HG02610 (cell line): ENCODE data around the gene TAOK2.

Experiments
- ATAC-seq: cut with Tn5 transposase; IDR thresholded peaks from one replicate; pipeline ENCODE4 v1.9.1; 2021; ENCODE audit warnings: mild to moderate bottlenecking, moderate library complexity; ENCODE audit not compliant: unreplicated experiment

Gene TAOK2

GRCh38 chr16:29986931-29987330 lies 13.3 kb downstream of the TAOK2 start:
- ATAC-seq: no peak

DNA sequence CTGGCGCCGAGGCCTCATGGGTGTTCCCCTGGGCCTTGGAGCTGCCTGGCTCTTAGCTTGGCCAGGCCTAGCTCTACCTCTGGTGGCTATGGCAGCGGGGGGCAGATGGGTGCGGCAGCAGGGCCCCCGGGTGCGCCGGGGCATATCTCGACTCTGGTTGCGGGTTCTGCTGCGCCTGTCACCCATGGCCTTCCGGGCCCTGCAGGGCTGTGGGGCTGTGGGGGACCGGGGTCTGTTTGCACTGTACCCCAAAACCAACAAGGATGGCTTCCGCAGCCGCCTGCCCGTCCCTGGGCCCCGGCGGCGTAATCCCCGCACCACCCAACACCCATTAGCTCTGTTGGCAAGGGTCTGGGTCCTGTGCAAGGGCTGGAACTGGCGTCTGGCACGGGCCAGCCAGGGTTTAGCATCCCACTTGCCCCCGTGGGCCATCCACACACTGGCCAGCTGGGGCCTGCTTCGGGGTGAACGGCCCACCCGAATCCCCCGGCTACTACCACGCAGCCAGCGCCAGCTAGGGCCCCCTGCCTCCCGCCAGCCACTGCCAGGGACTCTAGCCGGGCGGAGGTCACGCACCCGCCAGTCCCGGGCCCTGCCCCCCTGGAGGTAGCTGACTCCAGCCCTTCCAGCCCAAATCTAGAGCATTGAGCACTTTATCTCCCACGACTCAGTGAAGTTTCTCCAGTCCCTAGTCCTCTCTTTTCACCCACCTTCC lies 13.9 kb downstream of the TAOK2 start:
- no peak for ATAC-seq

DNA sequence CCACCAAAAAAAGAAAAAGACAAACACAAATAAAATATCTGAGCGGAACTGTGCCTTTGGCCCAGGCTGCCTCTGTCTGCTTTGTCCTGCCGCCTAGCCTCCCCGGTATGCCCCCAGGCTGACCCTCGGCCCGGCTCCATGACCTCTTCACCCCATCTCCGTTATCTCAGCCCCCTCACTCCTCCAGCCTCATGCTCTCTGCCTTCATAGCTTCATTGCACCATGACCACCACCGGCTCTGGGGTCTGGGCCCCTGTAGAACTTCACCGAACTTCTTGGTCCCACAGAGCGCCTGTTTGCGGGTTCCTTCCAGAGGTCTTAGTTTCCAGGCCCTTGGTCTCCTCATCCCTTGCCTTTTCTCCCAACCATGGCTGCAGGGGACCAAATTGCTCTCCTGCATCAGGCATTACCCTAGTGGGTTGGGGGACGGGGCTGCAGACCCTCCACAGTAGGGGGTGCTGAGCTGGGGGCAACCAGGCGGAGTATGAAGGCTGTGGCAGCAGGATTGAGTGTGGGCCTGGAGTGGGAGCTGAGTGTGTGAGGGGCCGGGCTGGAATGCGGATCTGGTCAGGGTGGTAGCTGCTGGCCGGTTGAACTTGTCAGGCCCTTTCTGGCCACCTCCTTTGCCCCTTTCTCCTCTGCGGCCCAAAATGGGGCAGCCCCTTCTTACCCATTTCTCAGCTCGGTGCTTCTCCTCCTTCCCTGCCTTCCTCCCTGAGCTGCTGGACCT lies 14.8 kb downstream of the TAOK2 start:
- ATAC-seq: no peak

DNA sequence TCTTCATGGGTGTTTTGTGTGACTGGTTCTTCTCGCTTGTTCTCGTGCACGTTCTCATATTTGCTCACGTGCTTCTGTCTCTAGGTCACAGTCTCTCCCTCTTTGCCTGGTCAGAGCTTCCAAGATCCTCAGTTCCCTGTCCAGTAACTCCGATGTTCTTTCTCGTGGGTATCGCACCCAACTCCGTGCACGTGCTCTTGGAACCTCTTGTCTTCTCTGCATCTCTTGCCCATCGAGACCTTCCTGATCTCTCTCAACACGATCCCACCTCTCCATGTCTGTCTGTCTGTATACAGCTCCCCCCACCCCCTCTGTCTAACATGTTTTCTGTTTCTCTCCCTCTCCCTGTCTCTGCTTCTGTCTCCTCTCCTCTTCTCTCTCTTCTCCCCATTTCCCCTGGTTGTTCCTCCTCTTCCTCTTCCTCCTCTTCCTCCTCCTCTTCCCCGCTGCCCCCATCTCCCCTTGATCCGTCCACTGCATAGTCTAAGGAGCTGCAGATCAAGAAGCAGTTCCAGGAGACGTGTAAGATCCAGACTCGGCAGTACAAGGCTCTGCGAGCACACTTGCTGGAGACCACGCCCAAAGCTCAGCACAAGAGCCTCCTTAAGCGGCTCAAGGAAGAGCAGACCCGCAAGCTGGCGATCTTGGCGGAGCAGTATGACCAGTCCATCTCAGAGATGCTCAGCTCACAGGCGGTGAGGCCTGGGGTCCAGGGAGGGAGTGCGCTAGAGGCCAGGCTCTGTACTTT lies 15.6 kb downstream of the TAOK2 start:
- no peak for ATAC-seq

DNA sequence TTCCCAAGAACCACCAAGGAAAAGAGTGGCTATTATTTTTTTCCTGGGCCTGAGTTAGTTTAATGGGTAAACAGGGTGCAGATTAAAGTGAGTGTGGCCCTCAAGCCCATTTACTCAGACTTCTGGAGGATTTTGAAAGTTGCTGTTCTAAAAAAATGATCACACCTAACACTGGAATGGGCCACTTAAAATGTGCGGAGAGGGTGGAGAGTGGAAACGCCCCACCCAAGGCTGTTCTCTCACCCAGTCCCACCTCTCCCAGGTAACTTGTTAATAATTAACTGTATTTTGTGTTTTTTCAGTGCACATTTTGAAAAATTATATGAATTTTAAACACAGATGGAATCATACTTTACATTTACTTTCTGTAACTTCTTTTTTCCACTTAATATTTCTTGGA lies 16.4 kb downstream of the TAOK2 start:
- no peak for ATAC-seq

DNA sequence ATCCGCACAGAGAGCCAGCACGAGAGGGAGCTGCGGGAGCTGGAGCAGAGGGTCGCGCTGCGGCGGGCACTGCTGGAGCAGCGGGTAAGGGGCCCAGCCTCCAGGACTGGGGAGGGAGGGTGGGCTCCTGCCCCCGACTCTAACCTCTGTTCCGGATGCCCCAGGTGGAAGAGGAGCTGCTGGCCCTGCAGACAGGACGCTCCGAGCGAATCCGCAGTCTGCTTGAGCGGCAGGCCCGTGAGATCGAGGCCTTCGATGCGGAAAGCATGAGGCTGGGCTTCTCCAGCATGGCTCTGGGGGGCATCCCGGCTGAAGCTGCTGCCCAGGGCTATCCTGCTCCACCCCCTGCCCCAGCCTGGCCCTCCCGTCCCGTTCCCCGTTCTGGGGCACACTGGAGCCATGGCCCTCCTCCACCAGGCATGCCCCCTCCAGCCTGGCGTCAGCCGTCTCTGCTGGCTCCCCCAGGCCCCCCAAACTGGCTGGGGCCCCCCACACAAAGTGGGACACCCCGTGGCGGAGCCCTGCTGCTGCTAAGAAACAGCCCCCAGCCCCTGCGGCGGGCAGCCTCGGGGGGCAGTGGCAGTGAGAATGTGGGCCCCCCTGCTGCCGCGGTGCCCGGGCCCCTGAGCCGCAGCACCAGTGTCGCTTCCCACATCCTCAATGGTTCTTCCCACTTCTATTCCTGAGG lies 17.4 kb downstream of the TAOK2 start:
- ATAC-seq: no peak

DNA sequence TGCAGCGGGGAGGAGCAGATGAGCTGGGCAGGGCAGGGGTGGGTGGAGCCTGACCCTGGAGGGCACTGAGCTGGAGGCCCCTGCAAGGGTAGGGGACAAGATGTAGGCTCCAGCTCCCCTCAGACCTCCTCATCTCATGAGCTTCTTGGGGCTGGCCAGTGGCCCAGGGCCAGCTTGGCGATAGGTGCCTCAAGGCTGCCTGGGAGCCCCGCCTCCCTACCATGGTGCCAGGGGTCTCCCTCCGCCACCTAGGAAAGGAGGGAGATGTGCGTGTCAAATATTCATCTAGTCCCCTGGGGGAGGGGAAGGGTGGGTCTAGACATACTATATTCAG lies 17.9 kb downstream of the TAOK2 start:
- no peak for ATAC-seq

GRCh38 chr16:29992344-29992967 lies 18.8 kb downstream of the TAOK2 start:
- ATAC-seq: no peak

DNA sequence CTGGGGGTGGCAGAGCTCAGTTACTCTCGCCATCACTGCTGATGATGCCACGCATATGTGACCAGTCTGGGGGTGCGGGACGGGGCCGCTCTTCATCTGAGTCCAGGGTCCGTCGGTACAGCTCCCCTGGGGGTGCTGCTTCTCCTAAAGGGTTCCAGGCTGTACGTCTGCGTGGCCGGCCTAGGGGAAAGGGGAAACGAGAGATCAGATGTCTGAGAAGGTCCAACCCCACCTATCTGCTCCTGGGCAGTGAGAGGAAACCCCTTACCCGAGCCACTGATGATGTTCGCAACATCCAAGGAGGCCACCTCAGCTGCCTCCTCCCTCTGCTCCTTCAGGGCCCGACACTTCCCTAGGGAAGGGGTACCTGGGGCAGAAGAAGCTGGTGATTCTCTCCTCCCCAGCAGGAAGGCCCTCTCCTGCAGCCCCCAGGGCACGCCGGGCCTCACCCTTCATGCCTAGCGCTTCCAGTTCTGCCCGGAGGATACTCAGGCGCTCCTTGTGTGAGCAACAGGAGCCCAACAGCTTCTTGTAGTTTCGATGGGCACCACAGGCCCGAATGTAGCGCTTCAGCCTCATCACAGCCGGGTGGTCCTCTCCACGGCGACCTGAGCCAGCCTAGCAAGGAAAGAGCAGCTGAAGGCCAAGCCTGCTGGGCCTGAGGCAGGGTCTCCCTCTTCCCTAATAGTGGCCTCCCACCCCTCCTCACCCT lies 19.7 kb downstream of the TAOK2 start:
- no peak for ATAC-seq

- no peak for ATAC-seq
These were observed 20.4 kb downstream of the TAOK2 start for GRCh38 chr16:29993903-29994599.

- peak; percentile 15 for ATAC-seq
These were observed 21.1 kb downstream of the TAOK2 start for GRCh38 chr16:29994600-29995323.

GRCh38 chr16:29995324-29995910 lies 21.7 kb downstream of the TAOK2 start, which contains the start of gene HIRIP3:
TSS of gene HIRIP3 (minus strand) at chr16:29995617. CDS start at chr16:29995605, 12 bp downstream.
- ATAC-seq: peak; percentile 41

DNA sequence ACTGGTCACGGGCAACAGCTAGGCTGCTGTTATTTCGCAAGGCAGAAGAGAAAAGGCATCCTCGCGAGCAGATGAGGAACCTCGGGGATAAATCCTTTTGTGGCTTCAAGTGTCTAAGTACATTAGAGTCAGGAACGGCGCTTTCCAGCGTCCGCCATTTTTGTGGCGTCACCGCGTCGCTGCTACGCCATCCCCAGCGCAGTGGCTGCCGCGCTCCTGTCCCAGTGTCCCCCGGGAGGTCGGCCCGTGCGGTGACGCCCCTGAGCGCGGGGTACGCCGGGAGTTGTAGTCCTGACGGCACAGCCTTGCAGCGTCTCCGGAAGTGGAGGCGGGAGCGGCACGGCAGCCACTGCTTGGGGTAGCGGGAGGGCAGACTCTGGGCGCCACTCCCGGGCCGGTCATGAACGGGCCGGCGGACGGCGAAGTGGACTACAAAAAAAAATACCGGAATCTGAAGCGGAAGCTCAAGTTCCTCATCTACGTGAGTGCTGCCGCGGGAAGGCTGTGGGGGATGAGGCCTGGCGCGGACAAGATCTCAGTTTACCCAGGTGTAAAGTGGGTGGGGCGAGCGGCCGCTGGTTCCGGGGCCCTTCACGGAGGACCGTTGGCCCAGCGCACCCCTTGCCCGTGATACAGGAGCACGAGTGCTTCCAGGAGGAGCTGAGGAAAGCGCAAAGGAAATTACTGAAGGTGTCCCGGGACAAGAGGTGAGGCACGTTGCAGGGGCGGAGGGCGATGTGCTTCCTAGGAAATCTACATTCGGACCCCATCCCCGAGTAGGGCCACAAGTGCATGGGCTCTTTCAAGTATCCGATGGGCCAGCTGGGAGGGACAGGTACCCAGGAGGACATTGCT lies 22.5 kb downstream of the TAOK2 start, which contains the start of gene INO80E:
Gene INO80E, plus strand, starts transcription at position 331 of the 855 bp plus-strand sequence. Its CDS starts 70 bp downstream, at position 401.
- peak; percentile 88 for ATAC-seq

- no peak for ATAC-seq
These were observed 23.1 kb downstream of the TAOK2 start for GRCh38 chr16:29996766-29997250.

DNA sequence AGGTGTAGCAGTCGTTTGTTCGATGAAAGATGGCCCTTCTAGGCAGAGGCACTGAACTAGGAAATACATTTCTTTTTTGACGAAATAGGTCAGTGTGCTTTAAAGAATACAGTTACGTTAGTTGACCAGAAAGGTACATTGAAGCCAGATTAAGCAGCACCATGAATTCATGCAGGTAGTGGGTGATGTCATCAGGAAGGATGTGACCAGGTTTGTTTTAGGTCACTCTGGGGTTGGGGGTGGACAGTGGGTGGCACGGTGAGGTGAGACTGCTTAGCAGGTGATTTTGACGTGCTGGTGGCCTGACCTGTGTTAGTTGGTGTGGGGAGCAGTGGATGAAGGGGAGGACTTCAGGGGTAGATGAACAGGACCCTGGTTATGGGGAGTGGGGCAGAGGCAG lies 25.9 kb downstream of the TAOK2 start:
- no peak for ATAC-seq

DNA sequence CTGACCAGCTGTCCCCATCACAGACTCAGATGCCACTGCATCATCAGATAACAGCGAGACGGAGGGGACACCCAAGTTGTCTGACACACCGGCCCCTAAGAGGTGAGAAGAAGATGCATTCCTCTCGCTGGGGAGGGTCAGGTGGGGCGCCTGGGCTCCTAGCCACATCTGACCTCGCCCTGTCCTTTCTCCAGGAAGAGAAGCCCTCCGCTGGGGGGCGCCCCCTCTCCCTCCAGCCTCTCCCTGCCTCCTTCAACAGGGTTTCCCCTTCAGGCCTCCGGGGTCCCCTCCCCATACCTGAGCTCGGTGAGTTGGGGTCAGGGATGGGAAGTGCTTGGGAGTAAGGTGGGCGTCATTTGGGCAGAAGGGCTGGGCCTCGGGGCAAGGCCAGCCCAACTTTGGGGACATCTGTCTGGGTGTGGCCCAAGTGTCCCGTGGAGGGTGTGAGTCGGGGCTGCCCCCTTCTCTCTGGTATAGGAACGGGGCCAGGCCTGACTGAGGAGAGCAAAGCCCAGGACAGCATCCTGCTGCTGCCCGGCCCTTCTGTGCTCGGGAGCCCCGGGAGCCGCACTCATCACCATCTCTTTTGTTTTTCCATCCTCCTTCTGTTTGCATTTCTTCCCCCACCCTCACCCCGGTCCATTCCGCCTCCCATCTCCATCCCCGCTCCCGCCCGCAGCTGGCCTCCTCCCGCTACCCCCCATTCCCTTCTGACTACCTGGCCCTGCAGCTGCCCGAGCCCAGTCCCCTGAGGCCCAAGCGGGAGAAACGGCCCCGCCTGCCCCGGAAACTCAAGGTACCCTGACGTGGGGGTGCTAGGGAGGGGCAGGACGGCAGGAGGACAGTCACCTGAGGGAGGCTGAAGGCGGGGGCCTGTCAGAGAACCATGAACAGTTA lies 27.3 kb downstream of the TAOK2 start:
- ATAC-seq: no peak
